ENCODE data around the gene OR10K2. TPM values are rescaled to one million over a fixed set of nuclear protein-coding genes. Genes with fewer than 3 reads are reported as not detected.

The OR10K2 gene
- total RNA-seq, 2 experiments from 2014 or later = not detected

GRCh38 chr1:158422212-158422611 is 3.8 kb downstream of the OR10K2 start:
- H3K9me3 ChIP-seq (ENCODE audit: control insufficient read depth in 1 of 2, insufficient read depth in 1 of 2, low read length in 2 of 2) = no peaks in the 10 kb centered on the region
- no peaks in the 10 kb centered on the region for H3K4me1 ChIP-seq (ENCODE audit: insufficient read depth, low read length)
- H3K36me3 Mint-ChIP-seq (ENCODE audit: low read depth) = no peaks in the 10 kb centered on the region
- ATAC-seq (ENCODE audit: poor library complexity) = no peak
- no peak for DNase-seq
- no peak overlapping the region for H3K27ac Mint-ChIP-seq
- no peak overlapping the region for H3K4me3 Mint-ChIP-seq
- no peaks in the 10 kb centered on the region for H3K27me3 Mint-ChIP-seq
- CTCF ChIA-PET = no interaction called here
- no peak for TF ChIP-seq CTCF (IDR thresholded peaks at IDR 0.05)
- H3K27ac ChIP-seq (ENCODE audit: low read depth in 1 of 2, low read length in 2 of 2) = no peak overlapping the region
- no peaks in the 10 kb centered on the region for H3K4me1 Mint-ChIP-seq (ENCODE audit: low read depth)
- H3K9me3 Mint-ChIP-seq = no peaks in the 10 kb centered on the region
- no peaks in the 10 kb centered on the region for H3K27me3 ChIP-seq (ENCODE audit: control insufficient read depth in 1 of 2, insufficient read depth in 2 of 2, low read length in 2 of 2)
- no peaks in the 10 kb centered on the region for H3K36me3 ChIP-seq (ENCODE audit: insufficient read depth, low read length)
- POLR2A ChIA-PET = no interaction called here
- intact Hi-C loops (cut with DNase I, micrococcal nuclease) = no loop called here
- H3K4me3 ChIP-seq (ENCODE audit: low read length) = no peak overlapping the region

- Histone ChIP-seq H3K36me3 (ENCODE audit: insufficient read depth, low read length) (no peaks in the 10 kb centered on the region), H3K9me3 (ENCODE audit: control insufficient read depth in 1 of 2, insufficient read depth in 1 of 2, low read length in 2 of 2) (no peaks in the 10 kb centered on the region), H3K4me3 (ENCODE audit: low read length) (no peak overlapping the region), H3K27ac (ENCODE audit: low read depth in 1 of 2, low read length in 2 of 2) (no peak overlapping the region), H3K4me1 (ENCODE audit: insufficient read depth, low read length) (no peaks in the 10 kb centered on the region), H3K27me3 (ENCODE audit: control insufficient read depth in 1 of 2, insufficient read depth in 2 of 2, low read length in 2 of 2) (no peaks in the 10 kb centered on the region)
- H3K27me3 Mint-ChIP-seq = no peaks in the 10 kb centered on the region
- no peak overlapping the region for H3K27ac Mint-ChIP-seq
- ChIA-PET POLR2A (no interaction called here), CTCF (no interaction called here)
- no peaks in the 10 kb centered on the region for H3K36me3 Mint-ChIP-seq (ENCODE audit: low read depth)
- no peaks in the 10 kb centered on the region for H3K9me3 Mint-ChIP-seq
- no peak overlapping the region for H3K4me3 Mint-ChIP-seq
- ATAC-seq (ENCODE audit: poor library complexity) (no peak), DNase-seq (no peak)
- H3K4me1 Mint-ChIP-seq (ENCODE audit: low read depth) = no peaks in the 10 kb centered on the region
- no peak for TF ChIP-seq CTCF (IDR thresholded peaks at IDR 0.05)
- intact Hi-C loops (cut with DNase I, micrococcal nuclease) = no loop called here
These were observed 8.5 kb downstream of the OR10K2 start for GRCh38 chr1:158417586-158417985.

- DNase-seq (no peak), ATAC-seq (ENCODE audit: poor library complexity) (no peak)
- Histone ChIP-seq H3K27ac (ENCODE audit: low read depth in 1 of 2, low read length in 2 of 2) (no peak overlapping the region), H3K9me3 (ENCODE audit: control insufficient read depth in 1 of 2, insufficient read depth in 1 of 2, low read length in 2 of 2) (no peaks in the 10 kb centered on the region), H3K27me3 (ENCODE audit: control insufficient read depth in 1 of 2, insufficient read depth in 2 of 2, low read length in 2 of 2) (no peaks in the 10 kb centered on the region), H3K4me1 (ENCODE audit: insufficient read depth, low read length) (no peaks in the 10 kb centered on the region), H3K4me3 (ENCODE audit: low read length) (no peak overlapping the region), H3K36me3 (ENCODE audit: insufficient read depth, low read length) (no peaks in the 10 kb centered on the region)
- TF ChIP-seq CTCF (IDR thresholded peaks at IDR 0.05) = no peak
- intact Hi-C loops (cut with DNase I, micrococcal nuclease) = no loop called here
- H3K4me3 Mint-ChIP-seq = no peak overlapping the region
- no peak overlapping the region for H3K27ac Mint-ChIP-seq
- POLR2A ChIA-PET = no interaction called here
- H3K27me3 Mint-ChIP-seq = no peaks in the 10 kb centered on the region
- no peaks in the 10 kb centered on the region for H3K9me3 Mint-ChIP-seq
- CTCF ChIA-PET = no interaction called here
- no peaks in the 10 kb centered on the region for H3K36me3 Mint-ChIP-seq (ENCODE audit: low read depth)
- no peaks in the 10 kb centered on the region for H3K4me1 Mint-ChIP-seq (ENCODE audit: low read depth)
These were observed 11.2 kb downstream of the OR10K2 start for GRCh38 chr1:158414651-158415345.
